ENCODE measurements around the gene OR51Q1. TPM values are rescaled to one million over a fixed set of nuclear protein-coding genes. Genes with fewer than 3 reads are reported as not detected.

The OR51Q1 gene
- polyA plus RNA-seq, 1 of the 3 experiments (the other 2 are of a cell fraction), result not detected

DNA sequence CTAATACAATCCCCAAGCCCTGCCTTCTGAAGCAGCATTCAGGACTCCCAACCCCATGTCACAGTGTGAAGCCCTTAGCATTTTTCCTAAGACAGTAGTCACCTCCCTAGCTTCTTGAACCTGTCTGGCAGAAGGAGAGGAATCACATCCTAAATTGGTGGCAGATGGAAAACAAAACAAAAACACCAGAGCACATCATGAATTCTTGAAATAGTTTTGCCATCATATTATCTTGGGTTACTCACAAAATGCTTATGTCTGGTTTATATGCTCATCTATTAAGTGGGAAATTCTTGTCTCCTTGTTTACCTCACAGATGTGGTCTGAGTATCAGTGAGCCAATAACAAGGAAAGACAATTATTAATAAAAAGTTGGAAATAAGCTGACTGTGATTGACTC, 23.0 kb upstream of the OR51Q1 start:
- H3K4me1 ChIP-seq (ENCODE audit: control insufficient read depth in 1 of 2, insufficient read depth in 2 of 2, low read depth in 1 of 2, low read length in 1 of 2), result no peaks in the 10 kb centered on the region
- H2AFZ ChIP-seq (ENCODE audit: low read depth), result no peak overlapping the region
- H3K9me2 ChIP-seq, result no peaks in the 10 kb centered on the region
- DNase-seq, result no peak
- POLR2A ChIA-PET, result no interaction called here
- no peaks in the 10 kb centered on the region for H4K20me1 ChIP-seq (ENCODE audit: insufficient read depth)
- H3K9me3 ChIP-seq, result no peaks in the 10 kb centered on the region
- H3K4me2 ChIP-seq, result no peak overlapping the region
- H3K27me3 ChIP-seq (ENCODE audit: insufficient read depth), result no peaks in the 10 kb centered on the region
- no peaks in the 10 kb centered on the region for H3F3A ChIP-seq (replicated peaks; ENCODE audit: insufficient read depth)
- H3K79me2 ChIP-seq (ENCODE audit: insufficient read depth), result no peaks in the 10 kb centered on the region
- no peak overlapping the region for H3K27ac ChIP-seq (ENCODE audit: low read depth in 2 of 2, low read length in 1 of 2)
- no peaks in the 10 kb centered on the region for H3K36me3 ChIP-seq (replicated peaks in 1 of 2; ENCODE audit: control insufficient read depth in 1 of 2, insufficient read depth in 2 of 2, low read length in 1 of 2)
- TF ChIP-seq IRF3 (IDR thresholded peaks at IDR 0.05; ENCODE audit: low read depth, low read length) (no peak), YY1 (IDR thresholded peaks at IDR 0.05; ENCODE audit: low read depth) (no peak), RAD21 (IDR thresholded peaks at IDR 0.05; ENCODE audit: low read length) (no peak), FOXJ3 (CRISPR knock-in tag; IDR thresholded peaks at IDR 0.05) (no peak), CTCF (IDR thresholded peaks at IDR 0.05) (no peak), USF2 (IDR thresholded peaks at IDR 0.05; ENCODE audit: borderline replicate concordance, low read depth, low read length) (no peak), MXI1 (IDR thresholded peaks at IDR 0.05; ENCODE audit: low read depth, low read length) (no peak), MEF2A (IDR thresholded peaks at IDR 0.05; ENCODE audit: borderline replicate concordance, low read depth) (no peak), ELF1 (IDR thresholded peaks at IDR 0.05) (no peak), TEAD4 (IDR thresholded peaks at IDR 0.05; ENCODE audit: borderline replicate concordance, insufficient read depth) (no peak), JUND (IDR thresholded peaks at IDR 0.05) (no peak), TAF1 (IDR thresholded peaks at IDR 0.05; ENCODE audit: borderline replicate concordance, low read depth, low read length) (no peak), TCF12 (IDR thresholded peaks at IDR 0.05) (no peak), GABPA (IDR thresholded peaks at IDR 0.05; ENCODE audit: low read depth) (no peak), EZH2phosphoT487 (IDR thresholded peaks at IDR 0.05; ENCODE audit: borderline replicate concordance, low read depth) (no peak), POLR2AphosphoS5 (IDR thresholded peaks at IDR 0.05; ENCODE audit: low read depth, low read length) (no peak), FOXM1 (IDR thresholded peaks at IDR 0.05; ENCODE audit: low read depth) (no peak)
- TF ChIP-seq, protein P1, sequence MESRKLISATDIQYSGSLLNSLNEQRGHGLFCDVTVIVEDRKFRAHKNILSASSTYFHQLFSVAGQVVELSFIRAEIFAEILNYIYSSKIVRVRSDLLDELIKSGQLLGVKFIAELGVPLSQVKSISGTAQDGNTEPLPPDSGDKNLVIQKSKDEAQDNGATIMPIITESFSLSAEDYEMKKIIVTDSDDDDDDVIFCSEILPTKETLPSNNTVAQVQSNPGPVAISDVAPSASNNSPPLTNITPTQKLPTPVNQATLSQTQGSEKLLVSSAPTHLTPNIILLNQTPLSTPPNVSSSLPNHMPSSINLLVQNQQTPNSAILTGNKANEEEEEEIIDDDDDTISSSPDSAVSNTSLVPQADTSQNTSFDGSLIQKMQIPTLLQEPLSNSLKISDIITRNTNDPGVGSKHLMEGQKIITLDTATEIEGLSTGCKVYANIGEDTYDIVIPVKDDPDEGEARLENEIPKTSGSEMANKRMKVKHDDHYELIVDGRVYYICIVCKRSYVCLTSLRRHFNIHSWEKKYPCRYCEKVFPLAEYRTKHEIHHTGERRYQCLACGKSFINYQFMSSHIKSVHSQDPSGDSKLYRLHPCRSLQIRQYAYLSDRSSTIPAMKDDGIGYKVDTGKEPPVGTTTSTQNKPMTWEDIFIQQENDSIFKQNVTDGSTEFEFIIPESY (IDR thresholded peaks at IDR 0.05; ENCODE audit: borderline replicate concordance, low read depth), result no peak
- TF ChIP-seq, protein P2, sequence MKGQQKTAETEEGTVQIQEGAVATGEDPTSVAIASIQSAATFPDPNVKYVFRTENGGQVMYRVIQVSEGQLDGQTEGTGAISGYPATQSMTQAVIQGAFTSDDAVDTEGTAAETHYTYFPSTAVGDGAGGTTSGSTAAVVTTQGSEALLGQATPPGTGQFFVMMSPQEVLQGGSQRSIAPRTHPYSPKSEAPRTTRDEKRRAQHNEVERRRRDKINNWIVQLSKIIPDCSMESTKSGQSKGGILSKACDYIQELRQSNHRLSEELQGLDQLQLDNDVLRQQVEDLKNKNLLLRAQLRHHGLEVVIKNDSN (IDR thresholded peaks at IDR 0.05; ENCODE audit: borderline replicate concordance, low read depth), result no peak
- TF ChIP-seq, protein P3, sequence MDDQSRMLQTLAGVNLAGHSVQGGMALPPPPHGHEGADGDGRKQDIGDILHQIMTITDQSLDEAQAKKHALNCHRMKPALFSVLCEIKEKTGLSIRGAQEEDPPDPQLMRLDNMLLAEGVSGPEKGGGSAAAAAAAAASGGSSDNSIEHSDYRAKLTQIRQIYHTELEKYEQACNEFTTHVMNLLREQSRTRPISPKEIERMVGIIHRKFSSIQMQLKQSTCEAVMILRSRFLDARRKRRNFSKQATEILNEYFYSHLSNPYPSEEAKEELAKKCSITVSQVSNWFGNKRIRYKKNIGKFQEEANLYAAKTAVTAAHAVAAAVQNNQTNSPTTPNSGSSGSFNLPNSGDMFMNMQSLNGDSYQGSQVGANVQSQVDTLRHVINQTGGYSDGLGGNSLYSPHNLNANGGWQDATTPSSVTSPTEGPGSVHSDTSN (IDR thresholded peaks at IDR 0.05), result no peak
- no peak overlapping the region for H3K9ac ChIP-seq
- H3K4me3 ChIP-seq (ENCODE audit: low read depth in 2 of 2, low read length in 1 of 2), result no peak overlapping the region
- CTCF ChIA-PET, result no interaction called here
